ENCODE data around the gene PSRC1. TPM values are rescaled to one million over a fixed set of nuclear protein-coding genes. Genes with fewer than 3 reads are reported as not detected.

The PSRC1 gene
- total RNA-seq, 1 experiment from 2014 or later, result 21.3 TPM

DNA sequence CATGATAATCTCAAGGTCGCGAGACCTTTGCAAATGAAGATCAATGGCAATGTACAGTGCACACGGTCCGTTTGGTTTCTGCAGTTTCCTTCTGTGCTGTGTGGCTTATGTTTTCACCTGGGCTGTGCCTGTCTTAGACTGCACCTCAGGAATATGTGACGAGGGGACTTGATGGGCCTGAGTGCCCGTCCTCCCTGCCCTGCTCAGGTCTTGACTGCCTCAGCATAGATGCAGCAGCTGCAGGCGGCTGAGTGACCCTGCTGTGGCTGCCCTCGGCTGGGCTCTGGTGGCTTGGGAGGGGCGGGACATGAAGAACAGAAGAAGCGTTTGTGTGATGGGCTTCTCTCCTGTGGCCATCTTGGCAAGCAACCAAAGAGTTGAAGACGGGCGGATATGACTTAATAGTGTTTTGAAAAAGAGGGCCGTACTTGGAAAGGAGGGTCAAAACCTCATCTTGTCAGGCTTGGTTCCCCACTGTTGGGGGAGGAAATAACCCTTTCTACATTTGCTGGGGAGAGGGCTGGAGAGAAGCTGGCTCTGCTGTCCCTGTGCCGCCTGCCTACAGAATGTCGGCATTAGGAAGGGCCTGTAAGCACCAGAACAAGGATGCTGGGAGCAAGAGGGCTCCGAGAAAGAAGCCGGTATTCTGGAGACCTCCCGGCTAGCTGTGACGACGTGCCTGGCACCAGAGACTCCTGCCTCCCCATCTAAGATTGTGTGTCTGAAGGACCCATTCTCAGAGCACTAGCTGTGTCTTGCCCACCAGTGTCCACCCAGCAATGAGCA lies 16.8 kb upstream of the PSRC1 start:
- peaks cover 10% of the 10 kb centered on the region for H3K4me1 Mint-ChIP-seq (ENCODE audit: low read depth, unreplicated experiment)
- no peaks in the 10 kb centered on the region for H3K36me3 Mint-ChIP-seq (ENCODE audit: insufficient read depth, unreplicated experiment)
- H3K27ac Mint-ChIP-seq (ENCODE audit: unreplicated experiment), result no peak overlapping the region
- BruUV-seq (replicated peaks), result no TSS peak
- peaks cover 10% of the 10 kb centered on the region for H3K27me3 Mint-ChIP-seq (ENCODE audit: unreplicated experiment)
- DNase-seq, result no peak
- H3K9me3 Mint-ChIP-seq (ENCODE audit: low read depth, unreplicated experiment), result no peaks in the 10 kb centered on the region
- TF ChIP-seq, protein P1, sequence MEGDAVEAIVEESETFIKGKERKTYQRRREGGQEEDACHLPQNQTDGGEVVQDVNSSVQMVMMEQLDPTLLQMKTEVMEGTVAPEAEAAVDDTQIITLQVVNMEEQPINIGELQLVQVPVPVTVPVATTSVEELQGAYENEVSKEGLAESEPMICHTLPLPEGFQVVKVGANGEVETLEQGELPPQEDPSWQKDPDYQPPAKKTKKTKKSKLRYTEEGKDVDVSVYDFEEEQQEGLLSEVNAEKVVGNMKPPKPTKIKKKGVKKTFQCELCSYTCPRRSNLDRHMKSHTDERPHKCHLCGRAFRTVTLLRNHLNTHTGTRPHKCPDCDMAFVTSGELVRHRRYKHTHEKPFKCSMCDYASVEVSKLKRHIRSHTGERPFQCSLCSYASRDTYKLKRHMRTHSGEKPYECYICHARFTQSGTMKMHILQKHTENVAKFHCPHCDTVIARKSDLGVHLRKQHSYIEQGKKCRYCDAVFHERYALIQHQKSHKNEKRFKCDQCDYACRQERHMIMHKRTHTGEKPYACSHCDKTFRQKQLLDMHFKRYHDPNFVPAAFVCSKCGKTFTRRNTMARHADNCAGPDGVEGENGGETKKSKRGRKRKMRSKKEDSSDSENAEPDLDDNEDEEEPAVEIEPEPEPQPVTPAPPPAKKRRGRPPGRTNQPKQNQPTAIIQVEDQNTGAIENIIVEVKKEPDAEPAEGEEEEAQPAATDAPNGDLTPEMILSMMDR (IDR thresholded peaks at IDR 0.05; ENCODE audit: unreplicated experiment), result no peak
- no peak overlapping the region for H3K4me3 Mint-ChIP-seq (ENCODE audit: low read depth, unreplicated experiment)
- intact Hi-C loops (cut with micrococcal nuclease; ENCODE audit: unreplicated experiment), result no loop called here
- CTCF ChIA-PET, result no interaction called here

DNA sequence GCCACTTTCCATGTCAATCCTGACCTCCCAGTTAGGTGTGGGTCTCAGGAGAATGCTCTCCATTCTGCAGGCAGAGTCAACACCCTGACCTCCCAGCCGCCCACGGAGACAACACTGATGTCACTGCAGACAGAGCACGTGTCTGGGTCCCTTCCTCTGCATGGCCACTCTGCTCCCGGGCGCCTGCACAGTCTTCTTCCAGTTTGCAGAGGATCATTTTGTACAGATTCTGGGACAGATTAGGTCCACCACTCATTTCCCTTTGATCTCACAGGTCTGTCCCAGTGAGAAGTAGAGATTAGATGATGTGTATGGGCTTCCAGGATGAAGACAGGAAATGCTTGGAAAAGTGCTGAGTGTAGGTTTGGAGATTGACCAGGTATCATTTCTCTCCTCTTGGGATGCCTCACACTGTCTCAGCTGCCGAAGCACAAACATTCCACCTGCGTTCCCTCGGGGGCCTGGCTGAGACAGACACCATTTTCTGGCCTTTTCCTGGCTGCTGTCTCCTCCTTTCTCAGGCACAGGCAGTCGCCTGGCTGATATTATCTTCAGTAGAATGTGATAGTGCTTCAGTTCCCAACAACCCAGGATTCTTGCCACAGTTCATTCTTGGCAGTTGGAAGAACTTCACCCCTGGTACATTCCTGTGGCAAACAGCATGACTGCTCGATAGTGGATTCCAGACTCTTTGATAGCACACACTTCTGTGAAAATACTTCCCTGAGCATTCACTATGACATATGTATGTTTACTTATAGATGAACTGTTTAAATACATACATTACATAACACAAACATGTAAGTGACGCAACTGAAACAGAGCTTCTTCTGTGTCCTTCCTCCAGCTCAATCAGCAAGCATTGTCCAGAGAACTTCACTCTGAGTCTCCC lies 16.0 kb upstream of the PSRC1 start:
- no peaks in the 10 kb centered on the region for H3K36me3 Mint-ChIP-seq (ENCODE audit: insufficient read depth, unreplicated experiment)
- CTCF ChIA-PET, result no interaction called here
- TF ChIP-seq, protein P1 (IDR thresholded peaks at IDR 0.05; ENCODE audit: unreplicated experiment), result no peak
- H3K27ac Mint-ChIP-seq (ENCODE audit: unreplicated experiment), result no peak overlapping the region
- no peaks in the 10 kb centered on the region for H3K9me3 Mint-ChIP-seq (ENCODE audit: low read depth, unreplicated experiment)
- intact Hi-C loops (cut with micrococcal nuclease; ENCODE audit: unreplicated experiment), result no loop called here
- BruUV-seq (replicated peaks), result no TSS peak
- peaks cover 16% of the 10 kb centered on the region for H3K27me3 Mint-ChIP-seq (ENCODE audit: unreplicated experiment)
- peaks cover 10% of the 10 kb centered on the region for H3K4me1 Mint-ChIP-seq (ENCODE audit: low read depth, unreplicated experiment)
- no peak overlapping the region for H3K4me3 Mint-ChIP-seq (ENCODE audit: low read depth, unreplicated experiment)
- no peak for DNase-seq

DNA sequence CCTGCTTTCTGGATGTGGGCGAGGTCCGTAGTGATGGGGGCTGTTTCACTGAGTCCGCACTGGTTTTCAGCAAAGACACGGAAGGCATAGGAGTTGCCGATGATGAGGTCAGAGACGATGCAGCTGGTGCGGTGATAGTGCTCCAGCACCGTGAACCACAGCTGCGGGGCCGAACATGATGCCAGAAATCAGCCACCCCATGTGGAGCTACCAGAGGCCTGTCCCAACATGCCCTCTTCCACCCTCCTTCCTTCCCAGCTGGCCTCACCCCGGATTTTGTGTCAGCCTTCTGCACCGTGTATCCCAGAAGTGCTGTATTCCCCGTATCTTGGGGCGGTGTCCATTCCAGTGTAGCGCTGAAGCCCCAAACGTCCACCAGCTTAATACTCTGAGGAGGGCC lies 13.8 kb upstream of the PSRC1 start:
- H3K4me3 Mint-ChIP-seq (ENCODE audit: low read depth, unreplicated experiment), result no peak overlapping the region
- DNase-seq, result no peak
- H3K27me3 Mint-ChIP-seq (ENCODE audit: unreplicated experiment), result peaks cover 16% of the 10 kb centered on the region
- H3K4me1 Mint-ChIP-seq (ENCODE audit: low read depth, unreplicated experiment), result peaks cover 10% of the 10 kb centered on the region
- no TSS peak for BruUV-seq (replicated peaks)
- H3K9me3 Mint-ChIP-seq (ENCODE audit: low read depth, unreplicated experiment), result no peaks in the 10 kb centered on the region
- H3K36me3 Mint-ChIP-seq (ENCODE audit: insufficient read depth, unreplicated experiment), result no peaks in the 10 kb centered on the region
- TF ChIP-seq, protein P1 (IDR thresholded peaks at IDR 0.05; ENCODE audit: unreplicated experiment), result no peak
- intact Hi-C loops (cut with micrococcal nuclease; ENCODE audit: unreplicated experiment), result no loop called here
- CTCF ChIA-PET, result interaction anchor here (0.6 kb wide), 1 partner anchor 100 kb away, joined by 3 read pairs; no protein-coding TSS in a partner anchor
- H3K27ac Mint-ChIP-seq (ENCODE audit: unreplicated experiment), result no peak overlapping the region

DNA sequence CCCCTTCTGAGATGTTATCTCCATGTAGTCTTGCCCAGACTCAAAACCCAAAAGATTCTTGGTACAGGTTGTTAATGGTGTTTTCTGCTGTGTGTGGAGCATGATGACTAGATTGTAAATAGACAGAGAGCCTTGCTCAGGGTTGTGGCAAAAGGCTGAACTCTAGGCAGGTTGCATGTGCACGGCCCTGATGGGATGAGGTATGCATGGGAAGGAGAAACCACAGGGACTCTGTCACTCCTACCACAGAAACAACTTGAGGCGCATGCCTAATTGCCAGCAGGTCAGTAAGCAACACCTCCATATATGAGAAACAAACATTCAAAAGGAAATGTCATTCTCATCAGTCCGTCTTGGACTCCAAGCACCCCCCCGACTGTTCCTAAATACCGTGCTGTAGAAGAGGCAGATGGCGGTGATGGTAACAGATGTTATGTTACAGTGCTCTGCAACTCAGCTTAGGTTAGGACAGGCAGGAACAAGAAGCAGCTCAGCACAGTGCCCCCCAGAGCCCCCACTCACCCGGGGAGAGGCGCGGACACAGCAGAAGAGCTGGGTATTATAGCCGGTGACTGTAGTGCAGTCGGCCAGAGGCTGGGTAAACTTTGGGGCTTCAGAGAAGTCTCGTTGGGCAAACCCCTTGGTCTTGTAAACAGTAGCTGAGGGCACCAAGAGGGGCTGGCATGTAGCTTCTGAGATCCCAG lies 12.9 kb upstream of the PSRC1 start:
- Mint-ChIP-seq H3K36me3 (ENCODE audit: insufficient read depth, unreplicated experiment) (no peaks in the 10 kb centered on the region), H3K27ac (ENCODE audit: unreplicated experiment) (no peak overlapping the region), H3K9me3 (ENCODE audit: low read depth, unreplicated experiment) (no peaks in the 10 kb centered on the region), H3K4me3 (ENCODE audit: low read depth, unreplicated experiment) (no peak overlapping the region), H3K4me1 (ENCODE audit: low read depth, unreplicated experiment) (peaks cover 10% of the 10 kb centered on the region), H3K27me3 (ENCODE audit: unreplicated experiment) (peaks cover 16% of the 10 kb centered on the region)
- BruUV-seq (replicated peaks), result no TSS peak
- TF ChIP-seq, protein P1 (IDR thresholded peaks at IDR 0.05; ENCODE audit: unreplicated experiment), result no peak
- intact Hi-C loops (cut with micrococcal nuclease; ENCODE audit: unreplicated experiment), result no loop called here
- DNase-seq, result no peak
- CTCF ChIA-PET, result no interaction called here

Data from Calu3 (cell line).